CD14-positive monocyte (primary cell): ENCODE measurements around the gene NLGN1. TPM values are rescaled to one million over a fixed set of nuclear protein-coding genes. Genes with fewer than 3 reads are reported as not detected.

Source experiments
- DNase-seq, 3 donors: peaks; one replicate each; pipeline ENCODE4 v3.0.0-alpha.2; 2011 to 2022
- H2AFZ ChIP-seq: 2 replicates; pipeline ENCODE4 v1.6.0; 2012; ENCODE audit warnings: mild to moderate bottlenecking, low read depth, low read length, inconsistent platforms; ENCODE audit not compliant: insufficient read depth, poor library complexity, severe bottlenecking
- H3K27ac ChIP-seq, 2 donors: 1 replicate in 1 of 2; 2 replicates in 1 of 2; pipeline ENCODE4 v1.5.1; 2012 to 2013; ENCODE audit warnings: low read length in 2 of 2, control low read depth in 1 of 2, inconsistent platforms in 1 of 2, low read depth in 1 of 2, mild to moderate bottlenecking in 1 of 2
- H3K27me3 ChIP-seq, 2 donors: one replicate each; pipeline versions ENCODE4 v1.6.0 to v1.6.1; 2011 to 2013; ENCODE audit warnings: low read length in 2 of 2; ENCODE audit not compliant: control insufficient read depth in 2 of 2, insufficient read depth in 2 of 2
- H3K36me3 ChIP-seq, 2 donors: replicated peaks in 1 of 2; 1 replicate in 1 of 2; 2 replicates in 1 of 2; pipeline versions ENCODE4 v1.5.1 to v1.6.1; 2012 to 2013; ENCODE audit warnings: low read length in 2 of 2, control low read depth in 1 of 2, inconsistent platforms in 1 of 2, mild to moderate bottlenecking in 1 of 2; ENCODE audit not compliant: insufficient read depth in 2 of 2, control insufficient read depth in 1 of 2
- H3K4me1 ChIP-seq, 2 donors: 1 replicate in 1 of 2; 2 replicates in 1 of 2; pipeline versions ENCODE4 v1.5.1 to v1.6.1; 2012 to 2013; ENCODE audit warnings: low read length in 2 of 2, control low read depth in 1 of 2, inconsistent platforms in 1 of 2, mild to moderate bottlenecking in 1 of 2, moderate library complexity in 1 of 2; ENCODE audit not compliant: insufficient read depth in 2 of 2, control insufficient read depth in 1 of 2
- H3K4me2 ChIP-seq: replicated peaks from 2 replicates; pipeline ENCODE3; 2012; ENCODE audit warnings: low read length, moderate library complexity, mild to moderate bottlenecking; ENCODE audit not compliant: poor library complexity, severe bottlenecking; ENCODE audit errors: extremely low read depth
- H3K4me3 ChIP-seq, 3 experiments: fragments of 200-600 bp in 1 of 3; sonication (generic) in 1 of 3; replicated peaks in 1 of 3; 1 replicate in 2 of 3; 2 replicates in 1 of 3; pipeline ENCODE4 v1.5.1; 2011 to 2013; ENCODE audit warnings: low read length in 3 of 3, mild to moderate bottlenecking in 3 of 3, control low read depth in 2 of 3, low read depth in 2 of 3, inconsistent platforms in 1 of 3, moderate library complexity in 1 of 3
- H3K79me2 ChIP-seq: 2 replicates; pipeline ENCODE4 v1.6.0; 2012; ENCODE audit warnings: mild to moderate bottlenecking, control low read depth, inconsistent platforms, low read length, moderate library complexity; ENCODE audit not compliant: insufficient read depth
- H3K9ac ChIP-seq: 2 replicates; pipeline ENCODE4 v1.6.0; 2017; ENCODE audit warnings: low read length, mild to moderate bottlenecking; ENCODE audit not compliant: insufficient read depth, poor library complexity, severe bottlenecking
- H3K9me3 ChIP-seq, 2 donors: replicated peaks in 1 of 2; 1 replicate in 1 of 2; 2 replicates in 1 of 2; pipeline versions ENCODE4 v1.5.1 to v1.6.1; 2012 to 2013; ENCODE audit warnings: low read length in 2 of 2, control low read depth in 1 of 2; ENCODE audit not compliant: control insufficient read depth in 1 of 2, insufficient read depth in 1 of 2
- H4K20me1 ChIP-seq: 2 replicates; pipeline ENCODE4 v1.6.0; 2012; ENCODE audit warnings: mild to moderate bottlenecking, low read length, control low read depth, moderate library complexity; ENCODE audit not compliant: insufficient read depth
- H3K27ac Mint-ChIP-seq, 7 donors: one replicate each; pipeline ENCODE4 v1.8.0; 2020; ENCODE audit warnings: mild to moderate bottlenecking in 7 of 7, mixed read lengths in 7 of 7, moderate library complexity in 6 of 7, inconsistent platforms in 2 of 7
- H3K27me3 Mint-ChIP-seq, 3 donors: one replicate each; pipeline ENCODE4 v1.8.0; 2021 to 2022; ENCODE audit warnings: low read depth in 3 of 3, mild to moderate bottlenecking in 3 of 3, mixed read lengths in 3 of 3, moderate library complexity in 3 of 3, inconsistent platforms in 1 of 3
- H3K36me3 Mint-ChIP-seq, 2 donors: one replicate each; pipeline ENCODE4 v1.8.0; 2020; ENCODE audit warnings: mixed read lengths in 2 of 2, inconsistent platforms in 1 of 2, mild to moderate bottlenecking in 1 of 2
- H3K4me1 Mint-ChIP-seq: one replicate; pipeline ENCODE4 v1.8.0; 2020; ENCODE audit warnings: mild to moderate bottlenecking, mixed read lengths
- H3K4me3 Mint-ChIP-seq, 2 donors: one replicate each; pipeline ENCODE4 v1.8.0; 2020; ENCODE audit warnings: mild to moderate bottlenecking in 2 of 2, mixed read lengths in 2 of 2, moderate library complexity in 1 of 2
- H3K9me3 Mint-ChIP-seq, 7 donors: one replicate each; pipeline ENCODE4 v1.8.0; 2020 to 2022; ENCODE audit warnings: mixed read lengths in 7 of 7, mild to moderate bottlenecking in 6 of 7, moderate library complexity in 6 of 7, inconsistent platforms in 2 of 7
- CTCF ChIP-seq: fragments of 200-600 bp; IDR thresholded peaks from one replicate; pipeline ENCODE4 v1.8.0; 2022; ENCODE audit warnings: antibody characterized with exemption, mild to moderate bottlenecking
- WGBS: methylation state at CpG from one replicate; pipeline ENCODE4 v1.1.5; 2013; ENCODE audit warnings: missing lambda C conversion rate; ENCODE audit not compliant: insufficient coverage; 5-methylcytosine and 5-hydroxymethylcytosine counted together
- intact Hi-C, 2 donors: fragments of 100-400 bp; cut with micrococcal nuclease; formaldehyde crosslinking; loops; one replicate each; pipeline versions ENCODE4 v1.15.0 to v1.15.1; 2023
- polyA plus RNA-seq, 3 donors: library from polyadenylated mRNA; depleted of rRNA in 1 of 3; unstranded in 2 of 3; stranded (reverse) in 1 of 3; fragments of 300-500 nt in 2 of 3; fragments of >200 nt in 1 of 3; fragmentation: Illumina TruSeq in 2 of 3; gene quantifications; 1 replicate in 2 of 3; 2 replicates in 1 of 3; pipeline ENCODE4 v1.2.3, GENCODE V29; 2012 to 2021

The NLGN1 gene
- polyA plus RNA-seq, 3 donors, result not detected

GRCh38 chr3:173547070-173547469, 149.5 kb downstream of the NLGN1 start:
- no peak overlapping the region for H3K4me3 Mint-ChIP-seq
- Histone ChIP-seq H3K36me3 (no peaks in the 10 kb centered on the region), H3K4me2 (no peak overlapping the region), H3K9me3 (no peaks in the 10 kb centered on the region), H3K9ac (no peak overlapping the region), H3K79me2 (no peaks in the 10 kb centered on the region), H3K27ac (no peak overlapping the region), H3K4me1 (no peaks in the 10 kb centered on the region), H4K20me1 (no peaks in the 10 kb centered on the region), H3K4me3 (no peak overlapping the region), H3K27me3 (no peaks in the 10 kb centered on the region), H2AFZ (no peak overlapping the region)
- no peaks in the 10 kb centered on the region for H3K4me1 Mint-ChIP-seq
- intact Hi-C loops, result no loop called here
- no peak for TF ChIP-seq CTCF
- no peaks in the 10 kb centered on the region for H3K36me3 Mint-ChIP-seq
- H3K27me3 Mint-ChIP-seq, result peaks cover 0 to 3% (median 2%) of the 10 kb centered on the region in 3 donors
- no peak overlapping the region for H3K27ac Mint-ChIP-seq
- H3K9me3 Mint-ChIP-seq, result no peaks in the 10 kb centered on the region
- 100% methylated on average over 4 of the region's 6 CpGs for WGBS
- DNase-seq, result no peak

GRCh38 chr3:173548261-173548660, 150.7 kb downstream of the NLGN1 start:
- H3K27me3 Mint-ChIP-seq, result peaks cover 0 to 3% (median 2%) of the 10 kb centered on the region in 3 donors
- Histone ChIP-seq H3K79me2 (no peaks in the 10 kb centered on the region), H3K4me3 (no peak overlapping the region), H3K9me3 (no peaks in the 10 kb centered on the region), H3K36me3 (no peaks in the 10 kb centered on the region), H2AFZ (no peak overlapping the region), H3K9ac (no peak overlapping the region), H4K20me1 (no peaks in the 10 kb centered on the region), H3K4me1 (no peaks in the 10 kb centered on the region), H3K27me3 (no peaks in the 10 kb centered on the region), H3K4me2 (no peak overlapping the region), H3K27ac (no peak overlapping the region)
- no peak overlapping the region for H3K4me3 Mint-ChIP-seq
- intact Hi-C loops, result no loop called here
- no peaks in the 10 kb centered on the region for H3K9me3 Mint-ChIP-seq
- no peak for TF ChIP-seq CTCF
- no peaks in the 10 kb centered on the region for H3K4me1 Mint-ChIP-seq
- no peaks in the 10 kb centered on the region for H3K36me3 Mint-ChIP-seq
- H3K27ac Mint-ChIP-seq, result no peak overlapping the region
- no CpG with 5 or more reads among the region's 2 CpGs for WGBS
- no peak for DNase-seq
